Stimulated activated CD4-positive, alpha-beta T cell treated with anti-CD3 and anti-CD28 coated beads, Interleukin-4, amount 100 ng/mL, for 24 hours (primary cell): ENCODE results near the gene MRTFA.
A peak's percentile ranks its signal among the peaks of the same experiment; 100 is the strongest.
"Not testable (repeated sequence)": the region's sequence is repeated elsewhere in the genome, so short reads cannot be mapped to it uniquely, and the experiment has no call there.

Source experiments
- DNase-seq: peaks from one replicate; pipeline ENCODE4 v3.0.0-alpha.2; 2020

MRTFA gene

DNA sequence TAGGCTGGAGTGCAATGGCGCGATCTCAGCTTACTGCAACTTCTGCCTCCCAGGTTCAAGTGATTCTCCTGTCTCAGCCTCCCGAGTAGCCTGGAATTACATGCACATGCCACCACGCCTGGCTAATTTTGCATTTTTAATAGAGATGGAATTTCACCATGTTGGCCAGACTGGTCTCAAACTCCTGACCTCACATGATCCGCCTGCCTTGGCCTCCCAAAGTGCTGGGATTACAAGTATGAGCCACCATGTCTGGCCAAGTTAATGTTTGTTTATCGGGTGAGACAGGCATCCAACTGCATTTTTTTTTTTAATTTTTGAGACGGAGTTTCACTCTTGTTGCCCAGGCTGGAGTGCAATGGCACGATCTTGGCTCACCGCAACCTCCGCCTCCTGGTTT lies 20.1 kb upstream of the MRTFA start:
- DNase-seq, result not testable (repeated sequence)

DNA sequence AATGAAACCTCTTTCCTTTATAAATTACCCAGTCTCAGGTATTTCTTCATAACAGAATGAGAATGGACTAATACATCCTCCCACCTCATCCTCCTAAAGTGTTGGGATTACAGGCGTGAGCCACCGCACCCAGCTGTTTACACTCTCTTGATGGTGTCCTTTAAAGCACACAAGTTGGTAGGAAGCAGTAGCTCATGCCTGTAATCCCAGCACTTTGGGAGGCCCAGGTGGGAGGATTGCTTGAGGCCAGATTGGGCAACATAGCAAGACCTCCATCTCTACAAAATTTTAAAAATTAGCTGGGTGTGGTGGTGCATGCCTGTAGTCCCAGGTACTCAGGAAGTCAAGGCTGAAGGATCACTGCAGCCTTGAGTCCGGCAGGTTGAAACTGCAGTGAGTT lies 19.4 kb upstream of the MRTFA start:
- not testable (repeated sequence) for DNase-seq

DNA sequence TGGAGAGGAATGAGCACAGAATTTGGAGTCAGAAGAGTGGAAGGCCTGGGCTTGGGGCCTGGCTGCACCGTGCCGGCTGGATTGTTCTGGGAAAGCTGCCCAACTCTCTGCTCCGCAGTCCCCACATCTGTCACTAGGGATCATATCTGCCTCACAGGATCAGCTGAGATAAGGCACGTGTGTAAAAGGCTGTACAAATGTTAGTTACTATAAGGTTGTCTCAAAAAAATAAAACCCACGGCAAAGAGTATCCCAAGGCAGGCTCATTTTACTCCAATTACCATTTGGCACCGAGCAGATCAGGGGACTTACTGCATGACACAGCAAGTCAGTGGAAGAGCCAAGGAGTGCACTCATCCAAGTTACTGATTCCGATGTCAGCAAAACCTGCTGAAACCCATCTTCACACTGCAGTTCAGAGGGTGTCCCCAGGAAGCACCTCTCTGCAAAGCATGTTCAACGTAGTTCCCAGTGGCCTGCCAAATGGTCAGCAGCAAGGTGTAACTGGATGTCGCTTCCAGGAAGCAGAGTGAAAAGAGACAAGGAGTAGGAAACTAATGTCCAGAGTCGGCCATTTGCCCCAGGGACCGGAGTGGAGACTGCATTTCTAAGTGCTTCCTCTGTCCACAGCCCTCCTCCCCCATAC lies 18.1 kb upstream of the MRTFA start:
- no peak for DNase-seq

DNA sequence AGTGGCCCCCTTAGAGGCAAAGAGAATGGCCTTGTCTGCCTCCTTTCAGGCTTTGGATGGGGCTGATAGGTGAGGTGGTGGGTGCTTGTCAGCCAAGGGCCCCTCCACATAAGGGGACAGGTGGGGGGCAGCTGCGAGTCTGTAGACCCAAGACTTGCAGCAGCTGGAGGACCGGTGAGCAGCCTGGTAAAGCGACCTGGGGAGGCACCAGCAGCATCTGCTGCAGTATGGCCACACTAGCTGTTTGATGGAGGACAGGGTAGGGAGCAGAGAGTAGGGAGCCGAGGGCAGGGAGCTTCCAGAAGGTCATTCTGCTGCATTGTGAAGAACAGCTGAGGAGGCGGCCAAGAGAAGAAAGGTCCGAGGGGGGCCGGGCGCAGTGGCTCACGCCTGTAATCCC lies 16.8 kb upstream of the MRTFA start:
- no peak for DNase-seq

DNA sequence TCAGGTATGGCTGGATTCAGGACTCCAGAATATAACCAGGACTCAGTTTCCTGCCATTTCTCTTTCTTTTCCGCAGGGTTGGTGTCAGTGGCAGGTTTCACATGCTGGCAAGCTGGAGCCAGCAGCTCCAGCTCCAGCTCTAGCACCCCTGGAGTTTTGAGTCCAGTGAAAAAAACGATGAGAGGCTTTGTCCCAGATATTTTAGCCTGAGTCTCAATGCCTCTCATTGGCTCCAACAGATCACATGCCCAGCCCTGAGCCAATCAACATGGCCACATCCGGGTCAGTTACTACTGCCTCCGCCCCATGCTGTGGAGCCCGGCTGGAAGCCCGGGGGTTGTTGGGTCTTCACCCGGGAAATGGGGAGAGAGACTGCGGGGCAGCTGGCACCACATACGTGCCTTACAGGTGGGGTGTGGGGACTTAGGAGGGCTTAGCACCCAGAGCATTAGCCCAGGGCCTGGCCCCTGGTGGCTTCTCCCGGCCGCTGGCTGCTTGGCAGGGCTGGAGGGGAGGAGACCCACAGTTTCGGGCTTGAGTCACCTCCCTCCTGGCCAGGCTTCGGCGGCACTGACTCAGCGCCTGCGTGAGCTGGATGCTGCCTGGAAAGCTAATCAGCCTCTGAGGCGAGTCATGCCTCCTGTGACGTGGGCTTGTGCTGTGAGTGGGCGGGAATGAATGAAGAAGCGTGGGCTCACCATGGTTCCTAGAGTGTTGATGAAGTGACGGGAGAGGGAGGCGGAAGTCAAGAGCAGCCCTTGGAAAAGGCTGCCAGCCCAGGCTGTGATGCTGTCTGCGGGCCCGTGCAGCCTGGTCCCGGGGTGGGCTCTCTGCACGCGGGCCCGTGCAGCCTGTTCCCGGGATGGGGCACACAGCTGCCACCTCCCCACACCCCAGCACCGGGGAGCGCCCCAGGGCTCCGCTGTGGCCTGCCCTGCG lies 15.3 kb upstream of the MRTFA start:
- DNase-seq, result peak; percentile 90

DNA sequence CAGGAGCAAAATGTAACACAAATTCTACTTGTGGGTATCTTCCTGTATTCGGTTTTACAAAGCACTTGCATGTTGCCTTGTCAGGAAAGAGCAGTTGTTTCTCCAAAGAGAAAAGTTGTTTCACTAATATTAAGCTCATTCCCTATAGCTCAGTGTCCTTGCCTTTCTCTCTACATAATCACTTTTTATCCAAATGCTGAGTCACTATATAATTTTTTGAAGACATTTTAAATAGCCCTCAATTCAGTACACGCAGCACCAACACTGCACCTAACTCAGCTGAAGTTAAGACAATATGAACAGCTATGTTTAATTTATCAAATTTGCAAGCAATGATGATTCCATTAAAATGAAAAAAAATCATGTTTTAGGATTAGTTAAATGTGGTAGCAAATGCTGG lies 14.5 kb upstream of the MRTFA start:
- no peak for DNase-seq

DNA sequence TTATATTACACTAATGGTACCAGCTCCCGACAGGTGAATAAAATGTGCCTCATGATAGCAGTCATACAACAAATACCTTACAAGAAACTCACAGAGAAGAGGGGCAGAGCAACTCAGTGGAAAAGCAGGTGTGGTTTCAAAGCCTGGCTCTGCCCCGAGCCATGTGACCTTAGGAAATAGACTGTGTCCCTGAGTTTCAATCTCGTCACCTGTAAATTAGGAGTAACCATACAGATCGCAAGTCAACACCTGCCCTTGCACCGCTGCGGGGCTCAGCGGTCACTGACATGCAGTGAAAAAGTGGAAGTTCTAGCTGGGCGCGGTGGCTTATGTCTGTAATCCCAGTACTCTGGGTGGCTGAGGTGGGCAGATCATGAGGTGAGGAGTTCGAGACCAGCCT lies 11.9 kb upstream of the MRTFA start:
- no peak for DNase-seq

DNA sequence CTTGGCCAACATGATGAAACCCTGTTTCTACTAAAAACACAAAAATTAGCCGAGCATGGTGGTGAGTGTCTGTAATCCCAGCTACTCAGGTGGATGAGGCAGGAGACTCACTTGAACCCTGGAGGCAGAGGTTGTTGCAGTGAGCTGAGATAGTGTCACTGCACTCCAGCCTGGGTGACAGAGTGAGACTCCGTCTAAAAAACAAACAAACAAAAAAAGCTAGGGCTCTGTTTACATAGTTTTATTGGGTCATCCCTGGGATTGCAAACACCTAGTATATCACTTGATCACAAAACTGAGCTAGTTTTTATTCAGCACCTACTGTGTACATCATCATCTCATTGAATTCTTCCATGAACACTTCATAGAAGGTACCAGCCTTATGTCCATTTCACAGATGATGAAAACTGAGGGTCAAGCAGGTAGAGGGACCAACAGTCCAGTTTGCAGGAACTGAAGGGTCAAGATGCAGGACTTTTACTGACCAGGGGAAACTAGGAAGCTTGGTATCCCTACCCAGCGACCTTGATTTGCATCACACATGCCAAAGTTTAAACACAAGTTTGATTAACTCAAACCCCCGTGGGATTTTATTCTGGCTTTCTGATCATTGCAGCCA lies 9.2 kb upstream of the MRTFA start:
- DNase-seq, result no peak

DNA sequence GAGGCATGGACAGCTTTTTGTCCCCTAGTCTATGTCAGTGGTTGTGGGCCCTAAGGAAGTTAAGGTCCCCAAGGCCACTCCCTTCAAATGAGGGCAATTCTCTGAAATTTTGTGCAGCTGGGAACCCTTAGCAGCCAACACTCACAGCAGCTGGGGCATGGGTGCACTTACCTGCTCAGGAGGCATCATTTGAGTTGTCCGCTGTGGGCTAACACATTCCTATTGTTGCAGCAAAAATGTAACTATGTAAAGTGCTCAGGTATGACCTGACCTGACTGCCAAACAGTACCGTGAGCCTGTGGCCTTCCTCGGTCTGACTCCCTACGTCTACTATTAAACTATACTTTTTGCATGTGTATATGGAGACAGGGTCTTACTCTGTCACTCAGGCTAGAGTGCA lies 5.8 kb upstream of the MRTFA start:
- DNase-seq, result no peak

DNA sequence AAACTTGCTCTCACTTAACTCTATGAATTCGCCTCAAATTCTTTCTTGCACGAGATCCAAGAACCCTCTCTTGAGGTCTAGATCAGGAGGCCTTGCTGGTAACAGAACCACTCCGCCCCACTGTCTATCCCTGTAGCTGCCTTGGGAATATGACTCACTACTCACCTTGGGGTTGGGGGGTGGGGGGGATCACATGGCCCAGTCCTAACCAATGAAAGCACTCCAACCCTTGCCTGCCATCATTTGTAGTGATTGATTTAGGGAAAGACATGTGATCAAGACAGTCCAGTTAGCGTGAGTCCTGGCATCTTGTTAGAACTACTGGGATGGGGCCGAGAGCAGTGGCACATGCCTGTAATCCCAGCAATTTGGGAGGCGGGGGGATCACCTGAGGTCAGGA lies 4.8 kb upstream of the MRTFA start:
- DNase-seq, result no peak

DNA sequence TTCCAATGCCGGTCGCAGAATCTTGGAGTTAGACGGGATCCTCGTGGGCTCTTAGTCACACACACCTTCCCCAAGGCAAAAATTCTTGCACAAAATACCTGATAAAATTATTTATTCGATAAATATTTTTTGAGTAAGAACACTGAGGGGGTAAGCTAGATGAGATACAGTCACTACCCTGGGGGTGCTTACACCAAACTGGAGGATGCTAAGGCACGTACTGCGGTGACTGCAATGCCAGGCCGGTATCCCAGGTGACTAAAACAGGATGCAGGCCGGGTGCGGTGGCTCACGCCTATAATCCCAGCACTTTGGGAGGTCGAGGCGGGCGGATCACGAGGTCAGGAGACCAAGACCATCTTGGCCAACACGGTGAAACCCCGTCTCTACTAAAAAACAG lies 1.7 kb upstream of the MRTFA start:
- no peak for DNase-seq

DNA sequence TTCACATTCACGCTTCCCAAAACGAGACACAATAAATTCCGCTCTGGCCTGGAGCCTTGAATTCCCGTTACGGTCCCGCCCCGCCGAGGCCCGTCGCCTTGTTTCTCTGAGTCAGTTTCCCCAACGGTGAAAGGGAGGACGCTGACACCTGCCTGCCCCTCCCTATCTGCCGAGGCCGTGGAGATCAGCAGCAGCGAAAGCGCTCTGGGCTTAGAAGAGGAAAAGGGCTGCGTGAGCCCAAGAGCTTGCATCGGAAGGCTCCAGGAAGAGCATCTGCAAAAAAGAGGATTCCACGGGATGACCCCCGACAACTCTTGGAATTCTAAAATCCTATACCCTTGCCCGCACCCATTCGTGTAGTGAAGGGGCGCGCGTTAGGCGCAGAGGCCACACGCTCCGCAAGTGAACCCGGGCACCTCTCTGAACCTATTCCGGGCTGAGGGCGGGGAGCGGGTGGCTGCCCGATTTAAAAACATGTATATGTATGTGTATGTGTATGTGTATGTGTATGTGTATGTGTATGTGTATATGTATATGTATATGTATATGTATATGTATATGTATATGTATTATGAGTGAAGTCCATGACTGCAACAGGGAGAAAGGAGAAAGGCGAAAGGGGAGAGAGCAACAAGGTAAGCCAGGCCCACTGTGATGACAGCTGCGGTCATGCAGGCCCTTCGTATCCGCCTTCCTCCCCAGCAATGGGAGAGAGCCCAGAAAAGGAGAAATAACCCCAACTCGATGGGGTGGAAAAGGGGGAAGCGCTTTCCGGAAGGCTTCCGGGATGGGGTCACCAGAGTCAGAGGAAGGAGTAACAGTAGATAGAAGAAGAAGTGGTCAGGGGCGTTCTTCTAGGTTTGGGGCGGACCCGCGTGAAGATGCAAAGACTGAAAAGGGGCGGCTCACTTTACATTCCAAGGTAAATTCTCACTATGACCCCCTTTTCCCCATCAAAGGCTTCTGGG lies 948 bp upstream of the MRTFA start:
- peak; percentile 66 for DNase-seq

DNA sequence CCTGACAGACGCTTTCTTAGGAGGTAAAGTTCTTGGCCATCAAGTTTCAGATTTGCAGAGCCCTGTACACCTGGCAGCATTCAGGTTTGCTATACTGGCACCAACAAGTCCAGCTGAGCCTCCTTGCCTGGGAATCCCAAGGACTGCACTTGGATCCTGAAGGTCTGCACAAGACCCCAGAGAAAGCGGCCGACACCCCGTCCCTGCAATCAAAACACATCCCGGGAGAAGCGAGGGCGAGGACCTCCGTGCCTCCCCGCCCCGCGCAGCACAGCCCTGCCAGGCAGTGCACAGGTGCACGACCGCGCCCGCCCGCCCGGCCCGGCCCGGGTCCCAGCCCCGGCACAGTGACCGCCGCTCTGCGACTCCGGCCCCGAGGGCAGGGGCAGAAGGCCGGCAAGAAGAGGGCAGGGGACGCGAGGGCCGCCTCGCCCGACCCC lies 559 bp downstream of the MRTFA start:
- peak; percentile 13 for DNase-seq

DNA sequence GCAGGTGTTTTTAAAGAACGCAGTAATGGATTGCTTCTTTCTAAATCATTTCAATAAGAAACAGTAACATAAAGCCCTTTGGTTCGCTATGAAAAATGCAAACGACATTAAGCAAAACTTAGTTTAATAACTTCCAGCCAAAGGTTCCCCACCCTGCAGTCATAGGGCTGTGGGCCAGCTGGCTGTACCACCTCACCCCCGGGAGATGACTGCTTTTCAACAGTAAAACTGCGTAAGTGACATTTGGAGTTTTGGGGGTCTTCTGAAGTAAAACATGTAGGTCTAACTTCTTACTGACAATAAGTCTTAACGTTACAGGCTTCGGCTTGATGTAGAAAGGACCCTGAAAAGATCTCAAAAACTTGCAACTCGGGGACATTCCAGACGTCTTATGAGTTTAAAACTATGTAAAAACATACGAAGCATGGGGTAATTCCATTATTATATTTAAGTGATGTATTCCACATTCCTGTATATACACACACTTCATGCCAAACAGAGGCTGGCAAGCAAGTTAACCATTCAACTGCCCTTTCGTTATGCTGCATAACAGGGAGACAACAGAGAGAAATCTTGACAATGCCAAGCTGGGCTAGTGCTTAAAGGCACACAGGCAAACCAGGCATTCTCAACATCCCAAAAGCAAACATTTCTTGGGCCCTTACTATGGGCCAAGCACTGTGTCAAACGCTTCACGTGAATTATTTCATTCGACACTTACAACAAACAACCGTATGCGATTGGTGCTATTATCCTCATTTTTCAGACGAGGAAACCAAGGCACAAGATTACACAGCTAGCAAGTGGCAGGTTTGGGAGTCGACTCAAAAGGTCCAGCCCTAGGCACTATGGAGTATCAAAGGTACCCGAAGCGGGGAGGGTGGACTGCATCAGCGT lies 1.2 kb downstream of the MRTFA start:
- no peak for DNase-seq

DNA sequence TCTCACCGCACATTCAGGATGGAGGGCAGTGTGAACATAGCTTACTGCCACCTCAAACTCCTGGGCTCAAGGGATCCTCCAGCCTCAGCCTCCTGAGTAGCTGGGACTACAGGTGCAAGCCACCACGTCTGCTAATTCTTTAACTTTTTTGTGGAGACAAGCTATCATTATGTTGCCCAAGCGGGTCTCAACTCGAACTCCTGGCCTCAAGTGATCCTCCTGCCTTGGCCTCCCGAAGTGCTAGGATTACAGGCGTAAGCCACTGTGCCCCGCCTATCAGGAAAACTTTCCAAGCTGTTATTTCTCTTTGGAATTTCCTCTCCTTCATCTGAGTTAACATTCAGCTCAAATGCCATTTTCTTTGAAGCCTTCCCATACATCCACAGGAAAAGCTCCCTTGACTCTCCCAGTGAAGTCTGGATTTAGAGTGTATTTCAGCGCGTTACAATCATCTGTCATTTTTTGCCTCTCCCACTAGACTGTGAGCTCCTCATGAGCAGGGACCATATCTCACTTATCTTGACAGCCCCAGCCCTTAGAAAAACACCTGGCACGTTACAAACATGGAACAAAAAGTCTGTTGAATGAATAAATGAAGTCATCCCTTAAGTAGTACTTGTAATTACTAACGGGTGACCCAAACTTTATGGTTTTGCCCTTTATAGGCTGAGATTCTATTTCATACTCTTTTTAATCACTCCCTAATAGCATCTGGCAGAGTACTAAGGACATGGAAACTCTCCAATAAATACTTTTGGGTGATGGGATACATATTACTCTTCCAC lies 2.2 kb downstream of the MRTFA start:
- DNase-seq, result no peak

DNA sequence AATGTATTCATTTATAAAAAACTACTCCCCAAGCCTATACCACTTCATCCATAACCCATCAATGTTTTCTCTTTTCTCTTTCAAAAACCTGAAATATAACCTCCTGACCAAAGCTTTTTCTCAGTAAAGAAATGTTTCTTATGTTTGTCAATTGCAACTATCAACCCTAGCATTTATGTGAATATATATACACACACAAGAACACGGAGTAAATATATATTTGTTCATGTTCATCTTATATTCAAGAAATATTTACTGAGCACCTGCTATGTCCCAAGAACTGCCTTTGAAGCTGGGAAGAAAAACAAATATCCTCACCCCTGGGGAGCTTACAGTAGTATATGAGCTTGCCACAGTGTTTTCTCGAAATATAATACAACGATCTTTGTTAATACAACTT lies 3.5 kb downstream of the MRTFA start:
- no peak for DNase-seq

DNA sequence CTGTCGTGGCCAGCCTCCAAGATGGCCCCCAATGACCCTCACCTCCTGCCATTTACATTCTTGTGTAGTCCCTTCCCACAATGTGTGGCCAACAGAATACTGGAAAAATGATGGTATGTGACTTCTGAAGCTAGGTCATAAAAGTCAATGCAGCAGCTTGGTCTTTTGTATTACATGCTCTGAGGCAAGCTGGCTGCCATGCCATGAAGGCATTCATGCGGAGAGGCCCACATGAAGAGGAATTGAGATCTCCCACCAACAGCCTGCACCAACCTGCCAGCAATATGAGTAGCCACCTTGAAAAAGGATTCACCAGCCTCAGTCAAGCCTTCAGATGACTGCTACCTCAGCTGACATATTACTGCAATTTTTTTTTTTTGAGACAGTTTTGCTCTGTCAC lies 4.6 kb downstream of the MRTFA start:
- DNase-seq, result no peak

DNA sequence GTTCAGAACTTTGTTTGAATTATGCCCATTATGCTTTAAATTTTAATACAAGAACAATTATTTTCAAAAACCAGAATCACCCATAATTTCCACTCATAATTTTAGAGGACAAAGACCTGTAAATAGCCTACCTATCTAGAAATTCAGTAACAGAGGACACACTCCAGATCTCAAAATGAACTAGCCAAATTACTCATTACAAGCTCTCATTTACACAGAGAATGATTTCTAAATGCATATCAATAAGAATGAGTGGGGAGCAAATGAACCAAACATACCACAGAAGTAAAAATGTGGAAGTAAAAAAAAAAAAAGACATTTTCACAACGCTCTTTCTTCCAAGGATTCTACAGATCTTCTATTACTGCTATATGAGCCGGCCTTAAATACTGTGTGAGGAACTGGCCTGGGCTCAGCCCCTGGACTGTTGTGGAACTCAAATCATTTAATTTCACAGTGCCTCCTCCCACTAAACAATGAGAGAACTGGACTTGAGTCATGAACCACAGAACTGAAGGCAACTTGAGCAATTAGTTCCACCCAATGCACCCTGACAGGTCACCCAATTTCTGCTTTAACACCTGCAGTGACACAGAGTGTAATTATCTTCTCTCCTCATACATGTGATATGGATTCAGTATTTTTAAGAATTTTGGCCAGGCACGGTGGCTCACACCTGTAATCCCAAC lies 8.0 kb downstream of the MRTFA start:
- no peak for DNase-seq

DNA sequence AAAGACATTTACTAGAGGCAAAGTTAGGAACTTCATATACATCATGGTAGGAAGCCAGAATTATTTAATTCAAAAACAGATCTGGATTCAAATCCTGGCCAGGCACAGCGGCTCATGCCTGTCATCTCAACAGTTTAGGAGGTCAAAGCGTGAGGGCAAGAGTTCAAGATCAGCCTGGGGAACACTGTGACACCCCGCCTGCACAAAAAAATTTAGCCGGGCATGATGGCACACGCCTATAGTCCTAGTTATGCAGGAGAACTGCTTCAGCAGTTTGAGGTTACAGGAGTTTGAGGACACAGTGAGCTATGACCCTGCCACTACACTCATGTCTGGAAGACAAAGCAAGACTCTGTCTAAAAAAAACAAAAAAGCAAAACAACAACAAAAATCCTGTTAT lies 8.9 kb downstream of the MRTFA start:
- DNase-seq, result no peak

DNA sequence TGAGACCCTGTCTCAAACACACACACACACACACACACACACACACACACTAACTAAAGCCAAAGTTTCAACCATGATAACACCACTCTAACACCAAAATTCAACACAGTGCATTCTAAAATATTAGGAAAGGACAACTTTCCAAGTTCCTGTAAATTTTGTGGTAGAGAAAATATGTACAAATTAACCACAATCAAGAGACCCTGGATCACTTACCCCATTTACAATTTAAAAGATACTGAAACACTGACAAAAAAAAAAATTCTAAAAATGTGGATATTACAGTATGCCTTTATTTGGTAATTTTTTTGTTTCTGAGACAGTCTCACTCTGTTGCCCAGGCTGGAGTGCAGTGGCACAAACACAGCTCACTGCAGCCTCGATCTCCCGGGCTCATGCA lies 9.7 kb downstream of the MRTFA start:
- DNase-seq, result no peak
